WERI-Rb-1 (cell line): ENCODE data around the gene PCP4L1.
"Not testable (repeated sequence)": the region's sequence is repeated elsewhere in the genome, so short reads cannot be mapped to it uniquely, and the experiment has no call there.

Source experiments
- DNase-seq: peaks from one replicate; pipeline ENCODE4 v3.0.0-alpha.2; 2020
- H3K27ac ChIP-seq: fragments of 250-450 bp; sonication (Bioruptor Pico); 2 replicates; pipeline ENCODE4 v1.5.1; 2020; ENCODE audit warnings: mild to moderate bottlenecking, moderate library complexity
- H3K27me3 ChIP-seq: fragments of 250-450 bp; sonication (Bioruptor Pico); 2 replicates; pipeline ENCODE4 v1.5.1; 2021; ENCODE audit warnings: mild to moderate bottlenecking, low read depth, moderate library complexity; ENCODE audit not compliant: insufficient read depth, severe bottlenecking
- H3K36me3 ChIP-seq: fragments of 250-450 bp; sonication (Bioruptor Pico); 2 replicates; pipeline ENCODE4 v1.5.1; 2020; ENCODE audit warnings: mild to moderate bottlenecking, moderate library complexity
- H3K4me3 ChIP-seq: 2 replicates; pipeline ENCODE4 v1.5.1; 2011; ENCODE audit warnings: low read depth, mild to moderate bottlenecking, control low read depth, low read length
- H3K9me3 ChIP-seq: fragments of 250-450 bp; sonication (Bioruptor Pico); 2 replicates; pipeline ENCODE4 v1.5.1; 2021; ENCODE audit warnings: mild to moderate bottlenecking, moderate library complexity; ENCODE audit not compliant: severe bottlenecking
- TF ChIP-seq, protein P1 (sequence below): IDR thresholded peaks from 2 replicates; pipeline ENCODE4 v1.5.1; 2011; ENCODE audit warnings: low read depth, mild to moderate bottlenecking, control low read depth, inconsistent platforms, low read length

Gene PCP4L1

DNA sequence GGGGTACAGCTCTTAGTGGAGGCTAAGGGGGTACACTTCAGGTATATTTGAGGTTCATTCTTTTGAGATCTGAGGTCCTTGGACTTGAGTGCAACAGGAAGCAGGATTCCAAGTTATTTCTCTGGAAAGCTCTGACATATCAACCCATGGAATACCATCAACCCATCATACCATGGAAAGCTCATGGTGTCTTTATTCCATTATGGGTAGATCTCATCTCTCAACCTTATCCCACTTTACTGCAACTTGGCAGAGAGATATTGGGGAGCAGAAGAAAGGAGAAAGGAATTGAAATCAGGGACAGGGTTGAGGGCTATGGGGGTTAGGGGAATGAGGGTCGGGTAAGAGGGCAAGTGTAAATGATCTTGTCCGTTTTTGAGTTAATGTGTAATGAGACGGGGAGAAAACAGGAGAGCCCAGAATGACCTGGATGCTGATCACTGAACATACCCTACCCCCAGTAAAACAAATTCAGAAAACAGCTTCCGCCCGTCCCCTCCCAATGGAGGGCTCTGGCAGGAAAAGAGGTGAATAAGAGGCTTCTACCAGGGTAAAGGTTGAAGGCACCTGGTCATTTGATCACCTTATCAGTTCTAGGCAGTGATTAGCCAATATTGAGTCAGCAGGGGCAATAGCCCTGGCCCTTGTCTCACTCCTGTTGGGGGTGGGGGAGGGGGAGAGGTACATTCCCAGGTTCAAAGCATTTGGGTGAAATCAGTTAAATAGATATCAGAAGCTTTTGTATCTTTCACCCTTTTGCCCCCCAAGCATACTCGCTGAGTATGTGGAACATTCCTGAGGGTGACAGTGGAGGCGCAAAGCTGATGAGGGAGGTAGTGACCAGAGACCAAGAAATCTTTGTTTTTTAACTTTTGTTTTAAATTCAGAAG lies 34.5 kb upstream of the PCP4L1 start:
- DNase-seq: no peak
- Histone ChIP-seq H3K27ac (no peak overlapping the region), H3K27me3 (no peaks in the 10 kb centered on the region), H3K4me3 (no peak overlapping the region), H3K9me3 (peaks cover 2% of the 10 kb centered on the region), H3K36me3 (peaks cover 12% of the 10 kb centered on the region; the same call in 1 of the 2 replicates)
- TF ChIP-seq, protein P1, sequence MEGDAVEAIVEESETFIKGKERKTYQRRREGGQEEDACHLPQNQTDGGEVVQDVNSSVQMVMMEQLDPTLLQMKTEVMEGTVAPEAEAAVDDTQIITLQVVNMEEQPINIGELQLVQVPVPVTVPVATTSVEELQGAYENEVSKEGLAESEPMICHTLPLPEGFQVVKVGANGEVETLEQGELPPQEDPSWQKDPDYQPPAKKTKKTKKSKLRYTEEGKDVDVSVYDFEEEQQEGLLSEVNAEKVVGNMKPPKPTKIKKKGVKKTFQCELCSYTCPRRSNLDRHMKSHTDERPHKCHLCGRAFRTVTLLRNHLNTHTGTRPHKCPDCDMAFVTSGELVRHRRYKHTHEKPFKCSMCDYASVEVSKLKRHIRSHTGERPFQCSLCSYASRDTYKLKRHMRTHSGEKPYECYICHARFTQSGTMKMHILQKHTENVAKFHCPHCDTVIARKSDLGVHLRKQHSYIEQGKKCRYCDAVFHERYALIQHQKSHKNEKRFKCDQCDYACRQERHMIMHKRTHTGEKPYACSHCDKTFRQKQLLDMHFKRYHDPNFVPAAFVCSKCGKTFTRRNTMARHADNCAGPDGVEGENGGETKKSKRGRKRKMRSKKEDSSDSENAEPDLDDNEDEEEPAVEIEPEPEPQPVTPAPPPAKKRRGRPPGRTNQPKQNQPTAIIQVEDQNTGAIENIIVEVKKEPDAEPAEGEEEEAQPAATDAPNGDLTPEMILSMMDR: no peak

DNA sequence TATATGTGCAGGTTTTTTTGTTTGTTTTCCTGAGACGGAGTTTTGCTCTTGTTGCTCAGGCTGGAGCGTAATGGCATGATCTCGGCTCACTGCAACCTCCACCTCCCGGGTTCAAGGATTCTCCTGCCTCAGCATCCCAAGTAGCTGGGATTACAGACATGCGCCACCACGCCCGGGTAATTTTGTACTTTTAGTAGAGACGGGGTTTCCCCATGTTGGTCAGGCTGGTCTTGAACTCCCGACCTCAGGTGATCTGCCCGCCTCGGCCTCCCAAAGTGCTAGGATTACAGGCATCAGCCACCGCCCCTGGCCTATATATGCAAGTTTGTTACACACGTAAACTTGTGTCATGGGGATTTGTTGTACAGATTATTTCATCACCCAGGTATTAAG lies 33.9 kb upstream of the PCP4L1 start:
- H3K9me3 ChIP-seq, DNase-seq, H3K27ac ChIP-seq, H3K27me3 ChIP-seq, H3K4me3 ChIP-seq: not testable (repeated sequence)
- H3K36me3 ChIP-seq: peaks cover 19% of the 10 kb centered on the region; the same call in 1 of the 2 replicates

DNA sequence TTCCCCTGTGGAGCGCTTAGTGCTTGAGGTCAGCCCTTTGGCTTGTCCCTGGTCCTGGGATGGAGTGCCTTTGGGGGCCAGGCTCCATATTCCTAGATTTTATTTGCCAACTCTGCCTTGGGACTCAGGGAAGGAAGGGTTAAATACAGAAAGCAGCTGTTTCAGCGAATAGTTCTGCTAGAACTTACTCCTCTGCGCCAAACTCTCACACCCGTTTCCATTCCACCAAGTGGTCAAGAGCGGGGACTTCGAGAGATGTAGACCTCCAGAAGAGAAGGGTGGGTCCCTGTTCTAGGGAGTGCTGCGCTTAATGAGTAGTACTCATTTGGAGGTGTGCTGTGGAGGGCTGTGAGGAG lies 33.4 kb upstream of the PCP4L1 start:
- Histone ChIP-seq H3K27me3 (no peaks in the 10 kb centered on the region), H3K9me3 (peaks cover 2% of the 10 kb centered on the region), H3K27ac (no peak overlapping the region), H3K4me3 (no peak overlapping the region), H3K36me3 (peaks cover 23% of the 10 kb centered on the region; the same call in 1 of the 2 replicates)
- TF ChIP-seq, protein P1: no peak
- DNase-seq: no peak

DNA sequence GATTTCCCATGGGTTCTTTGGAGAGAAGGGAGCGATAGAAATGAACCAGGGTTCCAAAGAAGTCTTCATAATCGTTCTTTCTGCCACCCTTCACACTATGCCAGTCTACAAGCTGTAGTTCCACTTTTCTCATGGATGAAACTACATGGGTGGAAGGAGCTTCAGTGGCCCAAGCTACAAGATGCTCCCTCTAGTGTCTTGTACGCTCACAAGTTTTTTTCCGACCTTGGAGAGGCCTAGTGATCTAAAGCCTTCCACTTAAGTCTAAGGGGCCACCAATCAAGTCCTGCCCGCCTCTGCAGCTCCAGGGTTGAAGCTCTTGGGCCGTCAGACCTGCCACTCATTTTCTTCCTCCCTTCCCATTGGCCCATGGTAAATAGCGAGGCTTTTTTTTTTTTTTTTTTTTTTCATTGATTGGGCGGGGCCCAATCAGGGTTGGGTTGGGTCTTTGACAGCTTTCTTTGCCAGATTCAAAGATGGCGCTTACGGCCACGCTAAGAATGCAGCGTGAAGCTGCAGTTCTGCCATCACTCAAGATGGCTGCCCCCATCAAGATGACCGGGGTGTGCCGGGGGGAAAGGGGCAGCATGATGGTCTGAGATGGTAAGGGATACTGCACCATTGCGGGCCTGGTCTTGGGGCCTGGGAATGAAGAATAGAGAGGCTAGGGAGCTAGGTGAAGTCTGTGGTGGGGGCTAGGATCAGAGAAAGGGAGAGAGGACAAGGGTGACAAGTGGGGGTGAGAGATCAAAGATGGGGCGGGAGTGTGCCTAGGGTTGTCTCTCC lies 32.8 kb upstream of the PCP4L1 start, which contains the start of gene TOMM40L:
Gene TOMM40L (plus strand): TSS at position 527 of the 786 bp plus-strand sequence. CDS start 430 bp downstream, outside the sequence.
- peak; percentile 99 for DNase-seq
- TF ChIP-seq, protein P1: peak; percentile 87
- no peaks in the 10 kb centered on the region for H3K27me3 ChIP-seq
- peaks cover 24% of the 10 kb centered on the region; the same call in 1 of the 2 replicates for H3K36me3 ChIP-seq
- peaks cover 2% of the 10 kb centered on the region for H3K9me3 ChIP-seq
- peak within 1 kb of the TSS; percentile 63 for H3K27ac ChIP-seq
- H3K4me3 ChIP-seq: peak within 1 kb of the TSS; percentile 59

DNA sequence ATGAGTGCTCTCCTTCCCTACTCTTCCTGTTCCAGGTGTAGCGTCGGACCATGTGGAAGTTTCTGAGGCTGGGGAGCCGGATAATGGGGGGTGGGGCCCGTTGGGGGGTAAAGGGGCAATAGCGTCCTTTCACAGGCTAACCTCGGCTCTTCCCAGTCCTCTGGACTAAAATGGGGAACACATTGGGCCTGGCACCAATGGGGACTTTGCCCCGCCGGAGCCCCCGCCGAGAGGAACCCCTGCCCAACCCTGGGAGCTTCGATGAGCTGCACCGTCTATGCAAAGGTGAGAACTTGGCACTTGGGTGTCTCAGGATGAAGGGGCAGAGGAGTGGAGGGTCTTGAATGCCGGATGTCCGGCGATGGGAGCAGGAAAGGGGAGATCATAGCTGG lies 32.2 kb upstream of the PCP4L1 start:
- H3K4me3 ChIP-seq: peak overlapping the region; percentile 59
- H3K27me3 ChIP-seq: no peaks in the 10 kb centered on the region
- TF ChIP-seq, protein P1: no peak
- no peak for DNase-seq
- H3K9me3 ChIP-seq: peaks cover 2% of the 10 kb centered on the region
- H3K36me3 ChIP-seq: peaks cover 24% of the 10 kb centered on the region; the same call in 1 of the 2 replicates
- peak overlapping the region; percentile 63 for H3K27ac ChIP-seq

DNA sequence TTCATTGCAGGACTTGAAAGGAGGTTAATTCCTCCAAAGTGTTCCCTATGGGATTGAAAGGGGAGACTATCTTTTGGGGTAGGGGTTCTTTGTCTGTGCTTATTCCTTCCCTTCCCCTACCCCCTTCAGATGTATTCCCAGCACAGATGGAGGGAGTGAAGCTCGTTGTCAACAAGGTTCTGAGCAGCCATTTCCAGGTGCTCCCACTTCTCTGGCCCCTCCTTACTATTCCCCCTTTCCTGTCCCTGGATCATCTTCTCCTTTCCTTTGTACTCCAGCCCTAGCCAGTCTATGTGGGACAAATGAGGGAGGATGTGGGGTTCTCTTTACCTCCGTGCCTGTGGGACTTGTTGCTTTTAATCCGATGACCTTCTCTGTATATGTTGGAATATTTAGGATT lies 31.8 kb upstream of the PCP4L1 start:
- Histone ChIP-seq H3K4me3 (peak overlapping the region; percentile 59), H3K27ac (no peak overlapping the region), H3K9me3 (peaks cover 2% of the 10 kb centered on the region), H3K27me3 (no peaks in the 10 kb centered on the region), H3K36me3 (peaks cover 24% of the 10 kb centered on the region; the same call in 1 of the 2 replicates)
- no peak for DNase-seq
- TF ChIP-seq, protein P1: no peak
